NCI-H748 (cell line): ENCODE results near the gene PYDC1.
"Not testable (repeated sequence)": the region's sequence is repeated elsewhere in the genome, so short reads cannot be mapped to it uniquely, and the experiment has no call there.

Experiments used
- DNase-seq: peaks from one replicate; lab custom pipeline; 2025; ENCODE audit not compliant: unreplicated experiment; lab: John Stamatoyannopoulos, UW

PYDC1 gene

GRCh38 chr16:31216422-31217135 is at the start of gene PYDC1:
Gene PYDC1 (minus strand): TSS chr16:31217135. CDS start chr16:31217028, 107 bp downstream.
- no peak for DNase-seq

- no peak for DNase-seq
These were observed 48.7 kb upstream of the PYDC1 start for GRCh38 chr16:31265329-31266245.

- DNase-seq, result no peak
These were observed 45.1 kb upstream of the PYDC1 start for GRCh38 chr16:31262084-31262483.

- DNase-seq, result no peak
These were observed 43.4 kb upstream of the PYDC1 start for GRCh38 chr16:31260136-31260931.

GRCh38 chr16:31258366-31258765 is 41.4 kb upstream of the PYDC1 start:
- DNase-seq, result no peak

- DNase-seq, result no peak
These were observed 39.5 kb upstream of the PYDC1 start for GRCh38 chr16:31256466-31256865.

GRCh38 chr16:31253642-31254045 is 36.7 kb upstream of the PYDC1 start:
- DNase-seq, result no peak

- DNase-seq, result no peak
These were observed 34.5 kb upstream of the PYDC1 start for GRCh38 chr16:31251435-31251834.

- no peak for DNase-seq
These were observed 33.9 kb upstream of the PYDC1 start for GRCh38 chr16:31250782-31251384.

- DNase-seq, result no peak
These were observed 31.4 kb upstream of the PYDC1 start for GRCh38 chr16:31248344-31248743.

- DNase-seq, result no peak
These were observed 29.4 kb upstream of the PYDC1 start for GRCh38 chr16:31246296-31246695.

GRCh38 chr16:31245598-31245997 is 28.7 kb upstream of the PYDC1 start:
- not testable (repeated sequence) for DNase-seq

GRCh38 chr16:31243734-31244670 is 27.1 kb upstream of the PYDC1 start:
- no peak for DNase-seq

- no peak for DNase-seq
These were observed 25.3 kb upstream of the PYDC1 start for GRCh38 chr16:31242206-31242605.

- no peak for DNase-seq
These were observed 21.1 kb upstream of the PYDC1 start for GRCh38 chr16:31238041-31238440.

- no peak for DNase-seq
These were observed 12.6 kb upstream of the PYDC1 start for GRCh38 chr16:31229501-31229900.

- no peak for DNase-seq
These were observed 11.3 kb upstream of the PYDC1 start for GRCh38 chr16:31228206-31228605.

- no peak for DNase-seq
These were observed 8.3 kb upstream of the PYDC1 start for GRCh38 chr16:31225193-31225592.

- DNase-seq, result no peak
These were observed 7.4 kb upstream of the PYDC1 start for GRCh38 chr16:31224092-31224955.
